Activated T-cell treated with anti-CD3 and anti-CD28 coated beads, Interleukin-2, amount 50 U/mL, for 48 hours (primary cell): ENCODE results near the gene ZFAND3.

Experiments used
- DNase-seq, 2 experiments: peaks; one replicate each; pipeline ENCODE4 v3.0.0-alpha.2; 2020

Gene ZFAND3

GRCh38 chr6:37897818-37898515, 78.4 kb downstream of the ZFAND3 start:
- DNase-seq = no peak

- DNase-seq = no peak
Observed at GRCh38 chr6:37903351-37904340, 84.1 kb downstream of the ZFAND3 start.

- DNase-seq = no peak
Observed at GRCh38 chr6:37904590-37904989, 85.1 kb downstream of the ZFAND3 start.

- DNase-seq = no peak
Observed at GRCh38 chr6:37906121-37906520, 86.6 kb downstream of the ZFAND3 start.

GRCh38 chr6:37910998-37911397, 91.5 kb downstream of the ZFAND3 start:
- DNase-seq = no peak

GRCh38 chr6:37913210-37913609, 93.7 kb downstream of the ZFAND3 start:
- DNase-seq = no peak

GRCh38 chr6:37915463-37915862, 95.9 kb downstream of the ZFAND3 start:
- DNase-seq = no peak

- DNase-seq = no peak
Observed at GRCh38 chr6:37916149-37916548, 96.6 kb downstream of the ZFAND3 start.

- no peak for DNase-seq
Observed at GRCh38 chr6:37916675-37917074, 97.1 kb downstream of the ZFAND3 start.

- no peak for DNase-seq
Observed at GRCh38 chr6:37917566-37917965, 98.0 kb downstream of the ZFAND3 start.

- no peak for DNase-seq
Observed at GRCh38 chr6:37919417-37920157, 100.1 kb downstream of the ZFAND3 start.

GRCh38 chr6:37920667-37921066, 101.1 kb downstream of the ZFAND3 start:
- DNase-seq = no peak

- no peak for DNase-seq
Observed at GRCh38 chr6:37922563-37922962, 103.0 kb downstream of the ZFAND3 start.

- DNase-seq = no peak
Observed at GRCh38 chr6:37923514-37923913, 104.0 kb downstream of the ZFAND3 start.

GRCh38 chr6:37926661-37927060, 107.1 kb downstream of the ZFAND3 start:
- no peak for DNase-seq

GRCh38 chr6:37928217-37928616, 108.7 kb downstream of the ZFAND3 start:
- no peak for DNase-seq

GRCh38 chr6:37930288-37930971, 110.9 kb downstream of the ZFAND3 start:
- DNase-seq = no peak

GRCh38 chr6:37931066-37931465, 111.5 kb downstream of the ZFAND3 start:
- no peak for DNase-seq

GRCh38 chr6:37934276-37934675, 114.7 kb downstream of the ZFAND3 start:
- no peak for DNase-seq

GRCh38 chr6:37936150-37936549, 116.6 kb downstream of the ZFAND3 start:
- DNase-seq = no peak

- no peak for DNase-seq
Observed at GRCh38 chr6:37936906-37937305, 117.4 kb downstream of the ZFAND3 start.

GRCh38 chr6:37938909-37939308, 119.4 kb downstream of the ZFAND3 start:
- DNase-seq = no peak
